SU-DHL-6 (cell line): Measurements from ENCODE around the gene KLHDC8A.

ENCODE experiments used
- H2AFZ ChIP-seq: fragments of 200-600 bp; sonication (generic); 2 replicates; pipeline ENCODE4 v1.6.1; 2014; ENCODE audit warnings: low read depth, mild to moderate bottlenecking, moderate library complexity, mixed read lengths, antibody characterized with exemption, low read length; ENCODE audit not compliant: severe bottlenecking
- H3F3A ChIP-seq: fragments of 200-600 bp; shearing (Covaris generic); 2 replicates; pipeline ENCODE4 v1.6.0; 2016; ENCODE audit warnings: antibody characterized with exemption, mild to moderate bottlenecking; ENCODE audit not compliant: insufficient read depth
- H3K27ac ChIP-seq: fragments of 200-600 bp; sonication (generic); 2 replicates; pipeline ENCODE4 v1.5.1; 2016; ENCODE audit warnings: low read depth, mild to moderate bottlenecking, low read length, moderate library complexity, mixed read lengths
- H3K27me3 ChIP-seq: fragments of 200-600 bp; sonication (generic), shearing (Covaris generic); 2 replicates; pipeline ENCODE4 v1.6.0; 2014; ENCODE audit warnings: mild to moderate bottlenecking, low read length
- H3K36me3 ChIP-seq: fragments of 200-600 bp; sonication (generic); 2 replicates; pipeline ENCODE4 v1.6.1; 2014; ENCODE audit warnings: mild to moderate bottlenecking, low read length, mixed read lengths
- H3K4me2 ChIP-seq: fragments of 300-600, 200-600 bp; shearing (Covaris generic), sonication (generic); 2 replicates; pipeline ENCODE4 v1.6.0; 2014; ENCODE audit warnings: low read length, low read depth, mild to moderate bottlenecking; ENCODE audit not compliant: poor library complexity, severe bottlenecking
- H3K4me3 ChIP-seq: fragments of 200-600 bp; sonication (generic); 2 replicates; pipeline ENCODE4 v1.5.1; 2014; ENCODE audit warnings: antibody characterized with exemption, low read length, mild to moderate bottlenecking, mixed read lengths; ENCODE audit not compliant: insufficient read depth, poor library complexity, severe bottlenecking
- H3K79me2 ChIP-seq: fragments of 200-600 bp; sonication (generic); 2 replicates; pipeline ENCODE4 v1.6.1; 2014; ENCODE audit warnings: mild to moderate bottlenecking, low read length, moderate library complexity; ENCODE audit not compliant: insufficient read depth
- H3K9ac ChIP-seq: fragments of 200-600 bp; sonication (generic); 2 replicates; pipeline ENCODE4 v1.7.0; 2014; ENCODE audit warnings: mild to moderate bottlenecking, low read length
- H3K9me2 ChIP-seq: fragments of 200-600 bp; sonication (generic); replicated peaks from 2 replicates; pipeline ENCODE4 v1.6.1; 2014; ENCODE audit warnings: low read length; ENCODE audit not compliant: insufficient read depth
- H3K9me3 ChIP-seq: fragments of 200-600 bp; sonication (generic); 2 replicates; pipeline ENCODE4 v1.6.1; 2014; ENCODE audit warnings: low read length, mixed read lengths; ENCODE audit not compliant: insufficient read depth
- H4K20me1 ChIP-seq: fragments of 200-600 bp; sonication (generic); 2 replicates; pipeline ENCODE4 v1.6.1; 2014; ENCODE audit warnings: low read depth, mild to moderate bottlenecking, antibody characterized with exemption, low read length, moderate library complexity, mixed read lengths
- EZH2phosphoT487 ChIP-seq: fragments of 200-600 bp; sonication (generic), shearing (Covaris generic); conservative IDR thresholded peaks from 2 replicates; pipeline ENCODE4 v1.6.1; 2018; ENCODE audit warnings: mild to moderate bottlenecking, antibody characterized with exemption, low read length, moderate library complexity, mixed read lengths
- TF ChIP-seq, protein P1 (sequence below): fragments of 200-600 bp; sonication (generic); IDR thresholded peaks from one replicate; pipeline ENCODE4 v1.5.1; 2017; ENCODE audit warnings: antibody characterized with exemption, mild to moderate bottlenecking, low read length, moderate library complexity; ENCODE audit not compliant: insufficient read depth, poor library complexity, severe bottlenecking

KLHDC8A gene

DNA sequence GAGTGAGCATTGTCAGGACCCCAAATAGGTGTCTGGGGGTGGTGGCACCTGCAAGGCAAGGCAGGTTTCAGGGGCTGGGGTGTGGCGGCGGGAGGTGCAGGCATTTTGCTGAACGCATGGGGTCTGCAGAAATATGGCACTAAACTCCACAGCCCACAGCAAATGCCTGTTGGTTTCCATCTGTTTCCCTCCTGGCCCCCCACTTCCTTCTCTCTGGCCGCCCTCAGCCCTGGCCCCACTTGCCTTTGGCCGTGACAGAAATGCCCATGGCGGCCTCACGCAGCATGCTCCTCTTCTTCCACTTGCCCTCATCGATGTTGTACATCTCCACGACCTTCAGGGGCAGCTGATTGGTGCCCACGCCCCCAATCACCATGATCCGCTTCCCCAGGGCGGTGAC lies 13.7 kb downstream of the KLHDC8A start:
- no peak overlapping the region for H3K9ac ChIP-seq
- no peaks in the 10 kb centered on the region for H3K79me2 ChIP-seq
- TF ChIP-seq, protein P1, sequence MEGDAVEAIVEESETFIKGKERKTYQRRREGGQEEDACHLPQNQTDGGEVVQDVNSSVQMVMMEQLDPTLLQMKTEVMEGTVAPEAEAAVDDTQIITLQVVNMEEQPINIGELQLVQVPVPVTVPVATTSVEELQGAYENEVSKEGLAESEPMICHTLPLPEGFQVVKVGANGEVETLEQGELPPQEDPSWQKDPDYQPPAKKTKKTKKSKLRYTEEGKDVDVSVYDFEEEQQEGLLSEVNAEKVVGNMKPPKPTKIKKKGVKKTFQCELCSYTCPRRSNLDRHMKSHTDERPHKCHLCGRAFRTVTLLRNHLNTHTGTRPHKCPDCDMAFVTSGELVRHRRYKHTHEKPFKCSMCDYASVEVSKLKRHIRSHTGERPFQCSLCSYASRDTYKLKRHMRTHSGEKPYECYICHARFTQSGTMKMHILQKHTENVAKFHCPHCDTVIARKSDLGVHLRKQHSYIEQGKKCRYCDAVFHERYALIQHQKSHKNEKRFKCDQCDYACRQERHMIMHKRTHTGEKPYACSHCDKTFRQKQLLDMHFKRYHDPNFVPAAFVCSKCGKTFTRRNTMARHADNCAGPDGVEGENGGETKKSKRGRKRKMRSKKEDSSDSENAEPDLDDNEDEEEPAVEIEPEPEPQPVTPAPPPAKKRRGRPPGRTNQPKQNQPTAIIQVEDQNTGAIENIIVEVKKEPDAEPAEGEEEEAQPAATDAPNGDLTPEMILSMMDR, result no peak
- TF ChIP-seq EZH2phosphoT487, result no peak
- H2AFZ ChIP-seq, result no peak overlapping the region
- H3K27ac ChIP-seq, result no peak overlapping the region
- H3K36me3 ChIP-seq, result no peaks in the 10 kb centered on the region
- H4K20me1 ChIP-seq, result no peaks in the 10 kb centered on the region
- H3K4me2 ChIP-seq, result no peak overlapping the region
- H3K27me3 ChIP-seq, result no peaks in the 10 kb centered on the region
- no peak overlapping the region for H3K4me3 ChIP-seq
- no peaks in the 10 kb centered on the region for H3K9me3 ChIP-seq
- H3K9me2 ChIP-seq, result no peaks in the 10 kb centered on the region
- H3F3A ChIP-seq, result no peaks in the 10 kb centered on the region

GRCh38 chr1:205340676-205341075 lies 16.0 kb downstream of the KLHDC8A start:
- Histone ChIP-seq H3K27me3 (no peaks in the 10 kb centered on the region), H3K9me3 (no peaks in the 10 kb centered on the region), H3K9me2 (no peaks in the 10 kb centered on the region), H3K9ac (no peak overlapping the region), H3K27ac (no peak overlapping the region), H3K4me2 (no peak overlapping the region), H3F3A (no peaks in the 10 kb centered on the region), H3K36me3 (no peaks in the 10 kb centered on the region), H4K20me1 (no peaks in the 10 kb centered on the region), H3K79me2 (no peaks in the 10 kb centered on the region), H2AFZ (no peak overlapping the region), H3K4me3 (no peak overlapping the region)
- TF ChIP-seq, protein P1, result no peak
- no peak for TF ChIP-seq EZH2phosphoT487

DNA sequence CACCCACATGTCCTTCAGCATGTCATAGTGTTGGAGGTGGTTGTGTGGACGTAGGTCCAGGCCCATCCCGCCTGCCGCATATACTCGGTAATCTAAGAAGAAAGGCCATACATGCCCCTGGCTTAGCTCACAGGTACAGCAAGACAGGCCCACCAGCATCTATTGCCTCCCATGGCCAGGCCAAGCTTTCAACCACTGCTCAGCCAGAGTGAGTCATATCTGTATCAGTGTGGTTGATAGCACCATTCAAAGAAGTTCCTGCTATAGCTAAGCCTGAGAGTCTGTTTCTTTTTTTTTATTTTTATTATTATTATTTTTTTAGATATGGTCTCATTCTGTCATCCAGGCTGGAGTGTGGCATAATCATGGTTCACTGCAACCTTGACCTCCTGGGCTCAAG lies 17.0 kb downstream of the KLHDC8A start:
- Histone ChIP-seq H3K36me3 (no peaks in the 10 kb centered on the region), H3K27ac (no peak overlapping the region)

More for the DNA sequence above, 17.0 kb downstream of the KLHDC8A start:
- H3K4me2 ChIP-seq, result no peak overlapping the region
- no peak overlapping the region for H2AFZ ChIP-seq
- no peaks in the 10 kb centered on the region for H4K20me1 ChIP-seq
- H3K9ac ChIP-seq, result no peak overlapping the region
- no peaks in the 10 kb centered on the region for H3K9me3 ChIP-seq
- no peak overlapping the region for H3K4me3 ChIP-seq
- TF ChIP-seq, protein P1, result no peak
- no peak for TF ChIP-seq EZH2phosphoT487
- no peaks in the 10 kb centered on the region for H3K9me2 ChIP-seq
- no peaks in the 10 kb centered on the region for H3K79me2 ChIP-seq
- H3F3A ChIP-seq, result no peaks in the 10 kb centered on the region
- H3K27me3 ChIP-seq, result no peaks in the 10 kb centered on the region
